Limb (tissue), 2 donors: ENCODE measurements around the gene KRTAP10-12.

Experiments
- DNase-seq, 2 donors: peaks; one replicate each; pipeline ENCODE4 v3.0.0-alpha.2; 2016; ENCODE audit errors: extremely low spot score in 2 of 2

KRTAP10-12 gene

DNA sequence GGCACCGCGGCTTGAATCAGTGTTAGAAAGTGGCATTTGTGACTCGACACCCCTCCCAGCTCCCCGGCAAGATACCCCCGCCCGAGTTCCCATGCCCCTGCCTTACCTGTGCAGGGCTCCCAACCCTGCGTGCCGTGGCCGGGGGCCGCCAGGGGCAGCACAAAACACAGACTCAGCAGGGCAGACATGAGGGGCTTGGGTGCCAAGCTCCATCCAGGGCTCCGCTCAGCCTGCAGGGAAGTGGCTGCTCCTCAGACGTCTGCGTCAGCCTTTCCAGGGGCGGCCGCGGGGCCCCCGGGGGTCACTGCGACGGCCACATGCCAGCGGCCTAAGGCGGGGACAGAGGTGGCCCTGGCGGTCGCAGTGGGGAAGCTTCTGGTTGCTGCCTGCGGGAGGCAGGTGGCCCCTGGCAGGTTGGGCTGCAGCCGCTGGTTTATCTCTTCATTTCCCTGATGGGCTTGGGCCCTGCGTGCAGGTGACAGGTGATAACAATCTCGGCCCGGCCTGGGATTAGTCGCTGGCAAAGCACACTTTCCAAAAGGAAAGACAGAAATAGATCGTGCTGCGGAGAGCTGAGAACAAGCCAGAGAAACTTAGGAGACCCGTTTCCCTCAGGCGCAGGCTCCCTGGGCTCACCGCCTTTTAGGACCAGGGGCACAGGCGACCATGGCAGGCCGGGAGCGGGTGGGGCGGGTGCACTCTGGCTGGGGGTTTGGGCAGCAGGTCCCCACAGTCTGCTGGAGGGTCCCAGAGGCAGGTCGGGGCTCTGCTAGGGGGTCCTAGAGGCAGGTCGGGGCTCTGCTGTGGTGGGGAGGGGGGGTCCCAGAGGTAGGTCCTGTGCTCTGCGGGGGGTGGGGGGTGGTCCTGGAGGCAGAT is 14.6 kb downstream of the KRTAP10-12 start, which contains the start of gene TSPEAR:
Gene TSPEAR, minus strand, starts transcription at position 246 of the 876 bp plus-strand sequence. Its CDS starts 58 bp downstream, at position 188.
- DNase-seq = peak in 1 of 2 donors; percentile 29

DNA sequence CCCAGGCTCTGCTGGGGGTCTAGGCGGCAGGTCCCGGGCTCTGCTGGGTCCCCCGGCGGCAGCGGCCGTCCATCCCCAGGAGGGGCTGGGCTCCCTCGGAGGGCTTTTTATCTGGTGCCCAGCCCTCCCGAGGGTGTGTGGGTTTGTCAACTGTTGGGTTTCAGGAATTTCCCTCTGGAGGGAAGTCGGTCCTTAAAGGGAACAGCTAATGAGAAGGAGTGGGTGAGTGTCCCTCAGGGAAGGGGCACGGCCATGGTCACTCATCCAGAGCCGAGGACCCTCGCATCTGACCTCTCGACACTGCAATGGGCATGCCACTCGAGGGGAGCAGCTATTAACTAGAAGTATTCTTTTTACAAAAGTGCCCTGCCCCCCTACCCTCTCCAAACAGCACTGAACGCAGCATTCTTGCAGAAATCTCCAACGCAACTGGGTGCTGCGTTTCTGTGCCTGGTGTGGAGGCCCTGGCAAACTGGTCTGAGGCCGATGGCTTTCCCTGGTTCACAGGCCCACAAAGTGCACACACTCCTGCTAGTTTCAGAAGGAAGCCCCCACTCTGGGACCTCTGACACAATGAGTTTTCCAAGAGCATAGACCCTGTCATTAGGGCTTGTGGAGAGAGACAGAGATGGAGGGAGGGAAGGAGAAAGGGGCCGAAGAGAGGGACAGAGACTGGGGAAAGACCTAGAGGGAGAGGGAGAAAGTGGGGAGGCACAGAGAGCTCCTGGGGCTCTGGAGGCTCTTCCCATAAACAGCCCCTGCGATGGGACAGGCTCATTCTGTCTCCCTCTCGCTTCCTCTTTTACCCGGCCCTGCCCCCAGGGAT is 15.4 kb downstream of the KRTAP10-12 start:
- DNase-seq = peak in 1 of 2 donors; percentile 13

DNA sequence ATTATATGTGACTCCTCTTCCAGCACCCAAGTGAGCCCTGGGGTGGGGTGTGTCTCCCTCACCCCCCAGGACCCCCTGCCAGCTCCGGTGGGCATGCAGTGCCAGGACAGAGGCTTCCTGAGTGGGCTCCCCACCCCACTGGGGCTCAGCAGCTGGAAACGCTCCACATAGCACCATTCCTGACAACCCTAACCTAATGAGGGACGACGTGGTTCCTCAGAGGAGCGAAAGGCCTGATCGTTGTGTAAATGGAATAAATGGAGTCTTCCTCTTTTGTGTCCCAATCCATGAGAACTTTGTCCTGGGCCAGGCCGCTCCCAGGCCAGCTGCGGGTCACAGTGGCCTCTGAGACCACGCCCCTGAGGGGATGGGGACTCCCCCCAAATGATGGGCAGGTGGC is 16.2 kb downstream of the KRTAP10-12 start:
- DNase-seq = peak in 1 of 2 donors; percentile 18

DNA sequence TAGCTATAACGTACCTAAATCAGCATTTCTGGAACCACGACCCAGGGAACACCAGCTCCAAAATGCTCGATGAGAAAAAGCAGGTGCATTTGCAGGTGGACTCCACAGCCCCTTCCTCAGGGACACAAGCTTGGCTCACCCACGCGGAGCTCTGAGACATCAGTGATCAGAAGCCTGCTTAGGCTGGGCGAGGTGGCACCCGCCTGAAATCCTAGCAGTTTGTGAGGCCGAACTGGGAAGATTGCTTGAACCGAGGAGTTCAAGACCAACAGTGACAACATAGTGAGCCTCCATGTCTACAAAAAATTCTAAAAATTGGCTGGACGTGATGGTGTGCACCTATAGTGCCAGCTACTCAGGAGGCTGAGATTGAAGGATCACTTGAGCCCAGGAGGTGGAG is 16.9 kb downstream of the KRTAP10-12 start:
- DNase-seq = peak in 1 of 2 donors; percentile 4

DNA sequence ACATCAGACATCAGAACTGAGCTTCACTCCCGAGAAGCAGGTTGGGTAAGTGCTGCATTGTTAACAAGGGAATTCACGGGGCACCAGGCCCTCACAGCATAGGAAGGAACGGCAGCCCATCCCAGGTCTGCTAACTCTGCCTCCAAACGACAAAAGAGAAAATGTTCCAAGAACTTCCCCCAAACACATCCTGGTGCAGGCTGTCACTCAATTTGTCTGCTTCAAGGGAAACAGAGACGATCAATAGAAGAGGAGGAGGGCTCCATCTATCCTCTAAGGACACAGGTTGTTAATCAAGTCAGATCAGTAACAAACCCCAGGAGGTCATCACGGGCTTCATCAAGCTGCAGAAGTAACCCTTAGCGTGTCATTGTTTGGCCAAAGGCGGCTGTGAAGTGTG is 17.9 kb downstream of the KRTAP10-12 start:
- DNase-seq = no peak

DNA sequence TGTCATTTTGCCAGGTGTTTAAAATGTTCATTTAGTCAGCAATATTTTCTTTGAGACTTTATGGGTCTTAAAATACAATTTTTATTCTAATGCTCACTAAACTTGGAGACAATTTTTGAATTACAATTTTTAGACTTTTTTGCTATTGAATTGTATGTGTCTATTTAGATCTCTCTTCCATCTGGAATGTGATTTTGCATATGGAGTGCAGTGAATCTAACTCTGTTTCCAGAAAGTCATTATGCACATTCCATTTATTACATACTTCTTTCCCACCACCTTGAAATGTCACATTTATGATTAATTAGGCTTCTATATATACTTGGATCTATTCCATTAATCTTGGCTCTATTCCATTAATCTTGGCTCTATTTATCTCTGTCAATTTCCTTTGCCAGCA is 20.0 kb downstream of the KRTAP10-12 start:
- peak in 1 of 2 donors; percentile 24 for DNase-seq

DNA sequence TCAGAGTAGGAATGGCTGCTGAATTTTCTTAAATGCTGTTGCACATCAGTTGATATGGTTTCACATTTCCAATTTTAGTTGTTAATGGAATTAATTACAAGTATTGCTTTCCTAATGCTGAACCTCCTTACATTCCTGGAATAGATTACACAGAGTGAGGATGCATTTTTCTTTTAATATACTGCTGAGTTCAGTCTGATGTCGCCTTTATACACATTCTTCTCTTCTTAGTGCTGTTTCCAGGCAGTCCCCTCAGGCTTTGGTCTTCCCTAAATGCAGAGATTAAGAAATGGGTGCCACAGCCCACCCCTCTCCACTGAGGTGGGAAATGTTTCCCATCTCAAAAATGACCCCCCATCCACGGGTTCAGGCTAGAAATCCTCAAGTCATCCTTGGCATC is 21.1 kb downstream of the KRTAP10-12 start:
- no peak for DNase-seq

DNA sequence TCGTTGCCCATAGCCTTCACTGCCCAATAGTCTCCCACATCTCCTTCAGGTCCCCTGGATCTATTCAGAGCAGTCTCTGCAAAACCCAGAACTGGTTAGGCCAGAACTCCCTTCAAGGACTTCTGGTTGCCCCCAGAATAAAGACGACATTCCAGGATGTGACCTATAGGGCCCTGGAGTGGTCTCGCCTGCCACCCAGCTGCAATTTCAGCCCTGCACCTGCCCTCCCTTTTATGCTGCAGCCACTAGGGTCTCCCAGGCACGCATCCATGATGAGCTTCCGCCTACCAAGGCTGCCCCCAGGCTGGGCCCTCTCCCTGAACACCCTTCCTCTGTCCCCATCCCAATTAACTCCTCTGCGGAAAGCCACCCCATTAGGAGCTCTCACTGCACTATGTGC is 21.6 kb downstream of the KRTAP10-12 start:
- no peak for DNase-seq

DNA sequence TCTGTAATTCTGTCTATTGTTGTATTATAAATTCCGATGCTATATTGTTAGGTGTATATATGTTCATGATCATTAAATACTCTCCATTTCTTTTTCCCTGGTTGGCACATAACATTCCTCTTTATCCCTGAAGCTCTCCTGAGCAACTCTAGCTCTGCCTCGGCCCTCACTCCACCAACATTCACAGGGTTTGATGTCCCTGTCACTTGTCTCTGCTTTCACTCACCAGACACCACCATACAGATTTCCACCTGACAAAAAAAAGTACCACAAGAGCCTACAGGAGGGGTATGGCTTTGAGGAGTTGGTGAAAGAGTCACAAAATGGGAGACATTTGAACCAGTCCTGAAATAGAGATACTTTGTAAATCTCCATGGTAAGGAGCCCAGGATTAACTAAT is 23.2 kb downstream of the KRTAP10-12 start:
- no peak for DNase-seq

DNA sequence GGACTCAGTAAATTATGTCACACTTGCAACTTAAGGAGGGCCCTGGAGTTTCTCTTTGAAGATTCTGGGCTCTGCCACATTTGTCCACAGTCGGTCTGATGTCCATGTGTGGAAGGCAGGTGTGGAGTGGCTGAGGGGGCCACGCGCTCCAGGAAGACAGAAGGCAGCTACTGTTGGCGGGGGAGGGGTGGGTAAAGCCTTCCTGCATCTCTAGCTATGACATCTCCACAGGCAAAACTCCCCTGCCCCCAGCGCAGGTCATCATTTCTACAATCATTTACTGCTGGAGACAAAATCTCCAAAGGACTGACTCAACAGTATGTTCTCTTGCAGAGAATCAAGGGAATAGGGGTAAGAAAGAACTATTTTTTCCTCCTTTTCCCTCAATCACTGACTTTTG is 25.8 kb downstream of the KRTAP10-12 start:
- peak in 1 of 2 donors; percentile 40 for DNase-seq

DNA sequence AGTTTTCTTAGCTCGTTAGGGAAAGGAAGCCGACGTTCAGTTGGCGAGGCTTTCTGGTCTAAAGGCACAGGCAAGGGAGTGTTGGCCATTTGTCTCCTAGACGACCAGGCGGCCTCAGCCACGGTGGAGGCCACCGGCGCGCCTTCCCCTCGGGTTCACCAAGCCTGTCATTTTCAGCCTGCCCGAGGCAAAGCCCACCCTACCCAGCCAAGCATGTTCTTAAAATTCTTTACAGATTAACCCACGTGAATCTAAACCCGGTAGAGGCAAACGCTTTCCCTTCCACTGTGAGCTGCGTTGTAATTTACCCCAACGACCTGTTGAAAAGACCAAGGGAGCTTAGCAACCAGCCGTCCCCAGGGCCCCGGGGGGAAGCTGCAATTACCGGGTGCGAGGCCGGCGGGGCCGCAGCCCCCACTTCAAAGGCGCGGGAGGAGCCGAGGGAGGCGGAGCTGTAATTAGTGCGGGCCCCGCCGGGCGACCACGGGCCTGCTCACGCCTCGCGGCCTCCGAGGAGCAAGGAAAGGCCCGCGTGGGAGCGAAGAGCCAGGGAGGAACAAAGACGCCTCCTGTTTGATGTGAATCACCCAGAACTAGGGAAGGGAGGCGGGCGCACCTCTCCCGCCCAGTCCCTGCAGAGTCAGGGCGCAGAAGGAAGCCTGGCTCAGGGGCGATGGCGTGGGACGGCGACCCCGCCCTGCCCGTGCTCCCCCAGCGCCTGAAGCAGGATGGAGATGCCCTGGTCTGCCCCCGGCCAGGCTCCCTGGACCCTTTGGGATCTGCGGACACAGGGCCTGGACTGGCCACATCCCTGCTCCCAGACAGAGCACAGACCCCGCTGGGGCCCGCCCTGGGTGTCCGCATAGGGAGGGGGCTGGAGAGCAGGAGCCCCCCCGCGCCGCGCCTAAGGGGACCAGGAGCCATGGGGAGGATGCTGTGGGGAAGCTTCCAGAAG is 26.5 kb downstream of the KRTAP10-12 start:
- peak; percentile 32 to 62 for DNase-seq

DNA sequence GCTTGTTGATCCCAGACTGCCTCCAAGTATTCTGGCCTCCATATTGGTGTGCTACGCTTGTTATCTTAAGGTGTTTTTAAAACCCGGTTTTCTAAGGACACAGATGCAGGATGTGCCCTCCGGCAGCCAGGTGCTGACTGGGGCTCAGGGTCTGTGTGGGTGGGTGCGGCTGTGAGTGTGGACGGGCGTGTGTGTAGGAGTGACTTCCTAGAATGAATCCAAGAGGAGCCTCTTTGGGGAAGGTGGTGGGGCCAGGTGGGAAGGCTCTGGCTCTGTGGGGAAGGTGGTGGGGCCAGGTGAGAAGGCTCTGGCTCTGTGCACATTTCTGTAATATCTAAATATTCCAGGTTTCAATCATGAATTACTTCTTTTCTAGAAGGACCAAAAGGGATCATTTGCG is 27.2 kb downstream of the KRTAP10-12 start:
- no peak for DNase-seq

DNA sequence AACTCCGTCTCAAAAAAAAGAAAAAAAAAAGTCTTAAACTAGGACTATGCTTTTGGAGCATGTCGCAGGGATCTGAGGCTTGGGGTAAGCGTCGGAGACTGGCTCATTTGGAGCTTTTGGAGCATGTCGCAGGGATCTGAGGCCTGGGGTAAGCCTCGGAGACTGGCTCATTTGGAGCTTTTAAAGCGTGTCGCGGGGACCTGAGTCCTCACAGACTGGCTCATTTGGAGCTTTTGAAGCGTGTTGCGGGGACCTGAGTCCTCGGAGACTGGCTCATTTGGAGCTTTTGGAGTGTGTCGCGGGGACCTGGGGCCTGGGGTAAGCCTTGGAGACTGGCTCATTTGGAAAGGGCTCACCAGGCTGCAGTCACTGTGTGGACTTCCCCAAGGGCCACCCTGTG is 28.0 kb downstream of the KRTAP10-12 start:
- DNase-seq = no peak

DNA sequence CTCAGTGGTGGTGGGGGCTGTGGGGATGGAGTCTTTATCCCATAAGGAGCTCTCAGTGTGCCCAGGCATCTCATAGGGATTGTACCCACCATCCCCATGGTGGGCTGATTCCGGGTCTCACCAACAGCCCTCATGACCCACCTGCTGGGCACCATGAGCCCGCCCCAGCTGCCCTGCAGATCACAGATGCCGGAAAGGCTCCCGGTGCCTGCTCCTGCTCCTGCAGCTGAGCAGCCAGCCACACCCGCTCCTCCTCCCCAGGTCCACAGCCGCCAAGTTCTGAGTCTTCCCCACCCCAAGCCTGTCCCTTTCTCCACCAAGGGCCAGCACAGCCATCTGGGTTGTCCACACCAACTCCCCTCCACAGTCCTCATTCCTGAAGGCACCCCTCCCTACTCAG is 29.9 kb downstream of the KRTAP10-12 start:
- no peak for DNase-seq

DNA sequence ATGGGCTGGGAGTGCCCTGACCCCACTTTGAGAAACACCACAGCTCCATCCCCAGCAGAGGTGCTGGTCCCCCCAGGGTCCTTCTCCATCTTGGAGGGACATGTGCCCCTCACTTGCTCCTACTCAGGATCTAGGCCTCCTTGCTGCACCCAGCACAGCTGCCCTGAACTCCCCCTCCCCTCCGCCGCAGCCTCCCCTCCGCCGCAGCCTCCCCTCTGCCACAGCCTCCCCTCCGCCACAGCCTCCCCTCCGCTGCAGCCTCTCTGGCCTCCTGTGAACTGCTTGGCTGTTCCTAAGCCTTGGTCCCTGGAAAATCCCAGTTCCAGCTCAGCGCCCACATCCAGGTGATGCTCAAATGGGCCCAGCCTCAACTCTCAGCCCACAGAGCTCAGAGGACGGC is 30.3 kb downstream of the KRTAP10-12 start:
- no peak for DNase-seq

DNA sequence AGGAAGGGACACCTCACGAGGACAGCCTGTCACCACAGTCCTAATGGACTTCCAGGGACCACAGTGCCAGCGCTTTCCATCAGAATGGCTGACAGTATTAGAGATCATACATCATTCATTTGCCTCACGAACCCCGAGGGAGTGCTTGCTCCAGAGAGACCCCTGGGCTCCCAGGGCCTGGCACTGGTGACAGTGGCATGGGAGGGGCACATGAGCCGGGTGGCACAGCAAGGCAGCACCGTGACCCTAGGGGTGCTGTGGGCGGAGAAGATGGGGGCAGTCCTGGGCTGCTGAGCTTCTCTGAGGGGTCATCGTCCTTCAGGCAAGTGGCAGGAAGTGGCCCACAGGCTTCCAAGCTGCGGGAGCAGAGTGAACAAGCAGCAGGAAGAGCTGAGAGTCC is 30.8 kb downstream of the KRTAP10-12 start:
- DNase-seq = no peak

DNA sequence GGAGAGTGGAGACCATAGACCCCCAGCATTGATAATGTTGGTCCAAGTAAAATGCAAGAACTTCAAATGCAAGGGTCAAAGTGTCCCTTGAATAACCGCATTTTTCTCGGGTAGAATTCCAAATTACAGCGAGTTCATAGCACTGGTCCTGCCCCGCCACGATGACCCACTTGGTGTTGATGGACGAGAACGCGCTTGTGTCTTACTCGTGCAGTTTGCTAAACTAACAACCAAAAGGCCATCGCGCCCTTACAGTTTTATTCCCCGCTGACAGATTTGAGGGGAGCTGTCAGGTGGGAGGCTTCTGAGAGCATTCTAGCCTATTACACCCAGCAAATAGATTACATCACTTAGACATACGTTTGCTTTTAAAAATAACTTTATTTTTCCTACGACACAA is 31.7 kb downstream of the KRTAP10-12 start:
- DNase-seq = no peak

DNA sequence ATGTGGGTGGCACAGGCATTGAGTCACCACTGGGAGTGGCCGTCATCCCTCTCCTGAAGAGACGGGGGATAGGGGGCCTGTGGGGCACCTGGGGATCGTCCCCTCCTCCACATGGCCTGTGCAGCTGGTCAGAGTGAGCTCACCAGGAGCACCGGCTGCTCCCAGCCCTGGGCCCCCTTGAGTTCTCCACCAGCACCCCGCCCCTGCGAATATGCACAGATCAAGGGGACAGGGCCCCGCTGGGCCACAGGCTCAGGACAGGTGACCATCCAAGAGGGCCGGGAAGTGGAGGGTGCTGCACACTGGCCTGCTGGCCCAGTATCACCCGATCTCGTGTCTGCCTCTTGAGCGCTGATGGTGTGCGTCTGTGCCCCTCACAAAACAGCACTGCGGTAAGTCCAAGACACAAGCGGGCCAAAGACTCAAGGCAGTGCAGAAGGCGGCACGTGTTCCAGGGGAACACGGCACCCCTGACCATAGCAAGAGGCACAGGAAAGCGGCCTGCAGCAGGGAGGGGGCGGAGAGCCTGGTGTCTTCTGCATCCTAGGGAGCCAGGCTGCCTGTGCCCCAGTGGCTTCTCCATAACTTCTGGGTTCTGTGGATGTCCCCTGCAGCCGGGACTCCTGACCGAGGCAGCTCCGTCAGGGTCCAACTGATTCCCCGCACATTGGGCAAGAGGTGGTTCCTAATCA is 32.5 kb downstream of the KRTAP10-12 start:
- DNase-seq = no peak

DNA sequence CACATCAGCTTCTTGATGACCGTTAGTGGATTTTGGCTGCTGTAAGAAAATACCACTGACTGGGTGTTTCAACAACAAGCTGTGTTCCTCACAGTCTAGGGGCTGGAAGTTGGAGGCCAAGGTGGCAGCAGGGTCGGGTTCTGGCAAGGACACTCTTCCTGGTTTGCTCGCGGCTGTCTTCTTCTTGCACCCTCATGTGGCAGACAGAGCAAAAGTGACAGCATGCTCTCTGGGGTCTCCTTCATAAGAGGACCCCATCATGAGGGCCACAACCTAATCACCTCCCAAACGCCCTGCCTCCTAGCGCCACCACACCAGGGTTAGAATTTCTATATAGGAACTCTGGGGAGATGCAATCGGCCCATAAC is 33.0 kb downstream of the KRTAP10-12 start:
- no peak for DNase-seq

DNA sequence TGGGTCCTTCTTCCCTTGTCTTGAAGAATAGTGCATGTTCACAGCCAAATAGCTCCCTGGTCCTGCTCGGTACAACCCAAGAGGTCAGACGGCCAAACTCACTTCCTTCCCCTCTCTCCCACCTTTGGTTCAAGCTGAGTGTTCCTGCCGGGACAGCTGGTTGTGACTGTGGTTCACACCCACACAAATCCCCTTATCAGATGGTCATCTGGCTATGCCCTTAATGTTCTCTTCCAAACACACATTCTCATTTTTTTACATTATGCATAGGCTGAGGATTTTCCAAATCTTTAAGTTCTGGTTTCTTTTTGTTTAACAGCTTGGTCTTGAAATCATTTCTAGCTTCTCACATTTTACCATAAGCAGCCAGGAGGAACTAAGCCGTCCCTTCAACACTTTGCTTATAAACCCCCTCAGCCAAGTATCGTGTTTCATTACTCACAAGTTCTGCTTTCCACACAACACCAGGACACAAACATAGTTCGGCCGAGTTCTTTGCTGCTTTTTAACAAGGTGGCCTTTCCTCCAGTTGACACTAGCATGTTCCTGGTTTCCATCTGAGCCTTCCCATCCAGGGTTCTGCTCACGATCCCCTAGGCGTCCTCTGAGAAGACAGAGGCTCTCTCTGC is 34.1 kb downstream of the KRTAP10-12 start:
- DNase-seq = no peak
